HUES6 (cell line): ENCODE results near the gene HTR2C.
"Not testable (repeated sequence)": the region's sequence is repeated elsewhere in the genome, so short reads cannot be mapped to it uniquely, and the experiment has no call there.

ENCODE experiments used
- H3K27ac ChIP-seq: 2 replicates; pipeline ENCODE4 v1.7.0; 2013; ENCODE audit warnings: low read depth, mild to moderate bottlenecking, low read length, inconsistent platforms
- H3K27me3 ChIP-seq: 2 replicates; pipeline ENCODE4 v1.6.1; 2013; ENCODE audit warnings: low read length; ENCODE audit not compliant: control insufficient read depth, insufficient read depth
- H3K36me3 ChIP-seq: 2 replicates; pipeline ENCODE4 v1.6.1; 2013; ENCODE audit warnings: low read length; ENCODE audit not compliant: control insufficient read depth, insufficient read depth
- H3K4me1 ChIP-seq: 2 replicates; pipeline ENCODE4 v1.6.1; 2013; ENCODE audit warnings: low read length; ENCODE audit not compliant: control insufficient read depth, insufficient read depth
- H3K4me3 ChIP-seq: 2 replicates; pipeline ENCODE4 v1.5.1; 2013; ENCODE audit warnings: low read depth, low read length
- H3K9ac ChIP-seq: one replicate; pipeline ENCODE4 v1.6.1; 2013; ENCODE audit warnings: mild to moderate bottlenecking, low read length
- H3K9me3 ChIP-seq: 2 replicates; pipeline ENCODE4 v1.6.1; 2013; ENCODE audit warnings: low read depth, low read length; ENCODE audit not compliant: control insufficient read depth, insufficient read depth

HTR2C gene

GRCh38 chrX:114937090-114937489 lies 353.2 kb downstream of the HTR2C start:
- H3K9ac ChIP-seq, H3K27ac ChIP-seq, H3K36me3 ChIP-seq, H3K4me1 ChIP-seq, H3K4me3 ChIP-seq, H3K27me3 ChIP-seq: not testable (repeated sequence)
- peaks cover 31% of the 10 kb centered on the region for H3K9me3 ChIP-seq

GRCh38 chrX:114952696-114953095 lies 368.8 kb downstream of the HTR2C start:
- H3K36me3 ChIP-seq: no peaks in the 10 kb centered on the region
- H3K4me1 ChIP-seq: no peaks in the 10 kb centered on the region
- H3K9ac ChIP-seq: no peak overlapping the region
- no peak overlapping the region for H3K4me3 ChIP-seq
- peaks cover 10% of the 10 kb centered on the region; the same call in 1 of the 2 replicates for H3K9me3 ChIP-seq
- peaks cover 4% of the 10 kb centered on the region; the same call in 1 of the 2 replicates for H3K27me3 ChIP-seq
- H3K27ac ChIP-seq: no peak overlapping the region
